Activated CD4-positive, alpha-beta T cell treated with anti-CD3 and anti-CD28 coated beads, Interleukin-2, Interleukin-4, amounts not matched to agents 100 ng/mL and 50 ng/mL, durations not matched to agents 16 hours and 8 hours (primary cell): ENCODE measurements around the gene C8A.

ENCODE experiments used
- DNase-seq: peaks from one replicate; pipeline ENCODE4 v3.0.0-alpha.2; 2020; ENCODE audit warnings: low spot score

C8A gene

GRCh38 chr1:56837244-56837939, 17.2 kb upstream of the C8A start:
- DNase-seq = no peak

- DNase-seq = no peak
Measured at GRCh38 chr1:56838759-56839158, 15.8 kb upstream of the C8A start.

GRCh38 chr1:56843544-56843943, 11.1 kb upstream of the C8A start:
- no peak for DNase-seq

GRCh38 chr1:56844545-56845136, 10.0 kb upstream of the C8A start:
- no peak for DNase-seq

- no peak for DNase-seq
Measured at GRCh38 chr1:56845343-56845742, 9.3 kb upstream of the C8A start.

GRCh38 chr1:56849750-56850149, 4.8 kb upstream of the C8A start:
- DNase-seq = no peak

GRCh38 chr1:56850411-56850810, 4.2 kb upstream of the C8A start:
- DNase-seq = no peak

GRCh38 chr1:56850922-56851321, 3.7 kb upstream of the C8A start:
- DNase-seq = no peak

GRCh38 chr1:56852476-56852875, 2.1 kb upstream of the C8A start:
- no peak for DNase-seq

DNA sequence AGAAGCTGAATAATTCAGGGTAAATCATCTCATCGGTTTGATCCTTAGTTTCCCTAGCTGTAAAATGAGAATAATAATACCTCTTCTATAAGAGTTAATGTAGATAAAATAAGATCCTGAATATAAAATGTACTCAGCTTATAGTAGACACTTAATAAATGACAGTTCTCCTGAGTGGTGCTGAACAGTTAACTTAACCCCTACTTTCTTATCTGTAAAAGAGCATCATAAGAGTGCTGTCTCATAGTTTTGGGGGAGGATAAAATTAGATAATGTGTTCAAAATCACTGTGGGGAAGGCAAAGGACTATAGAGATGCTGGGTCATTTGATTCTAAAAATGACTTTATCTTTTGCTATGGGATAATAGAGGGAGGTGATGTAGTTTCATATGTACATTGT, 593 bp downstream of the C8A start:
- no peak for DNase-seq

GRCh38 chr1:56856186-56856585, 1.6 kb downstream of the C8A start:
- no peak for DNase-seq

DNA sequence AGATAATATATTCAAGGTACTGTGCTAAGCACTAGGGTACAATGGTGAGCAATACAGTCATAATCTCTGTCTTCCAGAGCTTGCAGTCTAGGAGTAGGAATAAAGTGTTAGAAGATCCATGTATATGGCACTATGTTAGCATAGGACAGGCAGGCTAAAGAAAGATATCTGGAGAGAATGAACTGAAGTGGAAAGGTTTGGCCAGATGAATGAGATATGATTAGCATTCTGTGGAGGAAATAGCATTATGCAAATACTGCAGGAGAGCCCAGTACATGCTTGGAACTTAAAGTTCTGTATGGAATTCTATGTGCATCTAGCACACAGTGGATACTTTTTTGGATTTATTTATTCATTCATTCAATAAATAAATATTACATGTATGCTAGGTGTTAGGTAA, 4.7 kb downstream of the C8A start:
- DNase-seq = no peak

DNA sequence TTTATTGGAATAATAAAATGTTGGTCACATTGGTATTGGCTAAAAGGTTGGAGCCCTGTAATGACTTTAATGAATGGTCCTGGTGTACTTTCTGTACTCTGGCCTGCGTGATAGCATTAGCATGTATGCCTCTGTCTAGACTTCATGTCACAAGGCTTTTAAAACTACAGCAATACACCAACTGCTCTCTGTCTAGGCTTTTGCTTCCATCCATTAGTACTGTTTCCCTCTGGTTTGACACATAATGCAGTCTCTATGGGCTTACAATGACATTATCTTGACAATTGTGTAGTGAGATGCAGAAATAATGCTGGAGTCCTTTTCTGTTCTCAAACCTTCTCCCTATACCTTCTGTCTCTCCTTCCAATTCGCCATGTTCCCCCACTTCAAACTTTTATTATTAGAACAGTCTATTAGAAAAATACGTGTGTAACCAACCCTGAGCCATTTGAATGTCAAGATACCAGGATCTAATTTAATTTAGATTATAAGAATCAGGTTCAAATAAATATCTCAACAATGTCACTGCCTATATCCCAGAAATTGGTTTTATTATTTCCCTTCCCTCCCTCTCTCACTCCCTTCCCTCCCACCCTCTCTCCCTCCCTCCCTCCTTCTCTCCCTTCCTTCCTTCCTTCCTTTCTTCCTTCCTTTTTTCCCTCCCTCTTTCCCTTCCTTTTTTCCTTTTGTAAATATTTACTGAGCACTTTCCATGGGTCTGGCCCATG, 8.8 kb downstream of the C8A start:
- DNase-seq = no peak

GRCh38 chr1:56864430-56864829, 9.8 kb downstream of the C8A start:
- no peak for DNase-seq

- no peak for DNase-seq
Measured at GRCh38 chr1:56866656-56867055, 12.1 kb downstream of the C8A start.

DNA sequence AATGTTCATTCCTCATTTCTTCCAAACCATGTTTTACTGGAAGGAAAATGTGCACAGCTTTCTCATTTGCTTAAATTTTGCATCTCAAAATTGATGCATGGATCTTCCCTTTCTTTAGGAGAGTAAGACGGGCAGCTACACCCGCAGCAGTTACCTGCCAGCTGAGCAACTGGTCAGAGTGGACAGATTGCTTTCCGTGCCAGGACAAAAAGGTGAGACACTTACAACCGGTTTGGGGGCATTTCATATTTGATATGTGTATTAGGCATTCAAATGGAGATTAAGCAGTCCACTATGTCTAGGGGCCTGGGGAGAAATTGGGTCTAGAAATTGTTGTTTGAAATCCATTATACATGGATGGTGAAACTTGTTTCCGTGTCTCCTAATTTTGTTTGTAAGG, 12.9 kb downstream of the C8A start:
- DNase-seq = no peak

- DNase-seq = no peak
Measured at GRCh38 chr1:56868761-56869160, 14.2 kb downstream of the C8A start.

- no peak for DNase-seq
Measured at GRCh38 chr1:56872597-56872996, 18.0 kb downstream of the C8A start.

- no peak for DNase-seq
Measured at GRCh38 chr1:56873213-56873612, 18.6 kb downstream of the C8A start.

GRCh38 chr1:56874689-56875088, 20.1 kb downstream of the C8A start:
- no peak for DNase-seq

GRCh38 chr1:56877973-56878372, 23.4 kb downstream of the C8A start:
- no peak for DNase-seq

GRCh38 chr1:56880774-56881173, 26.2 kb downstream of the C8A start:
- DNase-seq = no peak

DNA sequence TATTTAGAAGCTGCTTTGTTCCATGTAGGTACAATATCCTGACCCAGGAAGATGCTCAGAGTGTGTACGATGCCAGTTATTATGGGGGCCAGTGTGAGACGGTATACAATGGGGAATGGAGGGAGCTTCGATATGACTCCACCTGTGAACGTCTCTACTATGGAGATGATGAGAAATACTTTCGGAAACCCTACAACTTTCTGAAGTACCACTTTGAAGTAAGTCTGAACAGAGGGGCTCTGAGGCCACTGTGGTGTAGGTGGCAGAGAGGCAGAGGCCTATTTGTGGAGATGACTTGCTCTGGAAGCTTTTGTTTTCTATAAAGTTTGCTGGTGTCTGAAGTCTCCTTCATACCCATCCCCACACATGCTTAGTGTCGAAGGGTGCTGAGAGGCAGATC, 26.8 kb downstream of the C8A start:
- no peak for DNase-seq

DNA sequence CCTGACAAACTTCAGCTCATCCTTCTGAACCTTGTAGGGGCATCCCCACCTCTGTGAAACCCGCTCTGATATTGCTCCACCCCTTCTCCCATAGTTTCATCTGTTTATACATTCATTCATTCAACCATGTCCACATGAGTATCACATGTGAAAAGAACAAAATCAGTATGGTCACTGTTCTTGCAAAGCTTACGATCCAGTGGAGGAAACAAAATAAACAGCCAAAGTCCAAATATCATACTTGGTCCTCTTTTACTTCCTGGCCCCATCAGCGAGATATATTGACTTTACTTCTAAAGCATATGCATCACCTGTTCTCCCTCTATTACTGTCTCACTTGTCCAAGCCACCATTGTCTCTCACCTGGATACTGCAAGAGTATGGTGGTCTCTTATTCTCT, 35.6 kb downstream of the C8A start:
- DNase-seq = no peak
